ENCODE measurements around the gene STK32C. TPM values are rescaled to one million over a fixed set of nuclear protein-coding genes. Genes with fewer than 3 reads are reported as not detected.

The STK32C gene
- total and polyA plus RNA-seq, 10 donors: 9.6 to 27.8 (median 15.7) TPM

GRCh38 chr10:132165416-132165980 is 142.3 kb downstream of the STK32C start:
- H3K27me3 ChIP-seq (replicated peaks in 1 of 7): peaks cover 0 to 46% (median 0%) of the 10 kb centered on the region in 7 donors
- TF ChIP-seq, protein P1, sequence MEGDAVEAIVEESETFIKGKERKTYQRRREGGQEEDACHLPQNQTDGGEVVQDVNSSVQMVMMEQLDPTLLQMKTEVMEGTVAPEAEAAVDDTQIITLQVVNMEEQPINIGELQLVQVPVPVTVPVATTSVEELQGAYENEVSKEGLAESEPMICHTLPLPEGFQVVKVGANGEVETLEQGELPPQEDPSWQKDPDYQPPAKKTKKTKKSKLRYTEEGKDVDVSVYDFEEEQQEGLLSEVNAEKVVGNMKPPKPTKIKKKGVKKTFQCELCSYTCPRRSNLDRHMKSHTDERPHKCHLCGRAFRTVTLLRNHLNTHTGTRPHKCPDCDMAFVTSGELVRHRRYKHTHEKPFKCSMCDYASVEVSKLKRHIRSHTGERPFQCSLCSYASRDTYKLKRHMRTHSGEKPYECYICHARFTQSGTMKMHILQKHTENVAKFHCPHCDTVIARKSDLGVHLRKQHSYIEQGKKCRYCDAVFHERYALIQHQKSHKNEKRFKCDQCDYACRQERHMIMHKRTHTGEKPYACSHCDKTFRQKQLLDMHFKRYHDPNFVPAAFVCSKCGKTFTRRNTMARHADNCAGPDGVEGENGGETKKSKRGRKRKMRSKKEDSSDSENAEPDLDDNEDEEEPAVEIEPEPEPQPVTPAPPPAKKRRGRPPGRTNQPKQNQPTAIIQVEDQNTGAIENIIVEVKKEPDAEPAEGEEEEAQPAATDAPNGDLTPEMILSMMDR (IDR thresholded peaks at IDR 0.05 in 8 of 11, conservative IDR thresholded peaks at IDR 0.05 in 3 of 11): no peak
- TF ChIP-seq POLR2A (IDR thresholded peaks at IDR 0.05): no peak
- no peak for TF ChIP-seq POLR2AphosphoS5 (IDR thresholded peaks at IDR 0.05)
- H3K4me3 ChIP-seq: no peak overlapping the region
- H3K9me3 ChIP-seq: no peaks in the 10 kb centered on the region
- 82 to 90% (median 88%) methylated on average over 12 to 21 of the region's 21 CpGs for WGBS, 5 donors
- intact Hi-C loops (cut with DNase I; ENCODE audit: low total_unique reads): no loop called here
- peaks cover 0 to 13% (median 0%) of the 10 kb centered on the region in 6 donors for H3K36me3 ChIP-seq
- H3K27ac ChIP-seq: no peak overlapping the region
- peak; percentile 61 for DNase-seq
- peaks cover 0 to 24% (median 12%) of the 10 kb centered on the region in 6 donors for H3K4me1 ChIP-seq

GRCh38 chr10:132164761-132165278 is 142.9 kb downstream of the STK32C start:
- H3K27ac ChIP-seq: no peak overlapping the region
- no peaks in the 10 kb centered on the region for H3K9me3 ChIP-seq
- TF ChIP-seq, protein P1 (IDR thresholded peaks at IDR 0.05 in 8 of 11, conservative IDR thresholded peaks at IDR 0.05 in 3 of 11): no peak
- no peak for TF ChIP-seq POLR2A (IDR thresholded peaks at IDR 0.05)
- no peak for TF ChIP-seq POLR2AphosphoS5 (IDR thresholded peaks at IDR 0.05)
- peaks cover 0 to 41% (median 0%) of the 10 kb centered on the region in 7 donors for H3K27me3 ChIP-seq (replicated peaks in 1 of 7)
- peak; percentile 69 for DNase-seq
- peaks cover 0 to 24% (median 12%) of the 10 kb centered on the region in 6 donors for H3K4me1 ChIP-seq
- intact Hi-C loops (cut with DNase I; ENCODE audit: low total_unique reads): no loop called here
- 51 to 58% (median 54%) methylated on average over 19 to 20 of the region's 20 CpGs for WGBS, 5 donors
- peaks cover 0 to 8% (median 0%) of the 10 kb centered on the region in 6 donors for H3K36me3 ChIP-seq
- no peak overlapping the region for H3K4me3 ChIP-seq

- Histone ChIP-seq H3K36me3 (peaks cover 0 to 8% (median 0%) of the 10 kb centered on the region in 6 donors), H3K27me3 (replicated peaks in 1 of 7) (peaks cover 0 to 35% (median 0%) of the 10 kb centered on the region in 7 donors), H3K27ac (no peak overlapping the region), H3K4me1 (peaks cover 0 to 24% (median 12%) of the 10 kb centered on the region in 6 donors), H3K9me3 (no peaks in the 10 kb centered on the region), H3K4me3 (no peak overlapping the region)
- WGBS, 5 donors: 68 to 85% (median 83%) methylated on average over 8 to 17 of the region's 17 CpGs
- intact Hi-C loops (cut with DNase I; ENCODE audit: low total_unique reads): no loop called here
- TF ChIP-seq POLR2A (IDR thresholded peaks at IDR 0.05) (no peak), POLR2AphosphoS5 (IDR thresholded peaks at IDR 0.05) (no peak)
- TF ChIP-seq, protein P1 (IDR thresholded peaks at IDR 0.05 in 8 of 11, conservative IDR thresholded peaks at IDR 0.05 in 3 of 11): no peak
- DNase-seq: peak; percentile 58
Measured at GRCh38 chr10:132163826-132164515, 143.8 kb downstream of the STK32C start.

DNA sequence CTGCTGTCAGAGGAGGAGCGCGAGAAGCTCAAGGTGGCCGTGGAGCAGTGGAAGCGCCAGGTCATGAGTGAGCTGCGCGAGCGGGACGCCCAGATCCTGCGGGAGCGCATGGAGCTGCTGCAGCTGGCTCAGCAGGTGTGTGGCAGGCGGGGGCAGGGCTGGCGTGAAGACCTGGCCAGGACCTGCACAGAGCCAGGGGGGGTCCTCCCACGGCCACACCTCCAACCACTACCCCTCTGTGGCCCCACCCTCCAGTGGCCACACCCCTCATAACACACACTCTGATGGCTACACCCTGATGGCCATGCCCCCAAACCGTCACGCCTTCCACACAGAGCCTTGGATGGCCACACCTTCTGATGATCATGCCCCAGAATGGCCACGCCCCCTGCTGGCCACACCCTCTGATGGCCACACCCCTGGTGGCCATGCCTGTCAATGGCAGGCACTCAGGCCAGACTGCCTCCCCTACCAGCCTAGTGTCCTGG is 144.4 kb downstream of the STK32C start:
- Histone ChIP-seq H3K9me3 (no peaks in the 10 kb centered on the region), H3K27ac (no peak overlapping the region), H3K4me1 (peaks cover 0 to 24% (median 12%) of the 10 kb centered on the region in 6 donors), H3K4me3 (no peak overlapping the region), H3K36me3 (peaks cover 0 to 1% (median 0%) of the 10 kb centered on the region in 6 donors), H3K27me3 (replicated peaks in 1 of 7) (peaks cover 0 to 28% (median 0%) of the 10 kb centered on the region in 7 donors)
- peak; percentile 73 for DNase-seq
- intact Hi-C loops (cut with DNase I; ENCODE audit: low total_unique reads): no loop called here
- TF ChIP-seq POLR2A (IDR thresholded peaks at IDR 0.05): no peak
- TF ChIP-seq, protein P1 (IDR thresholded peaks at IDR 0.05 in 8 of 11, conservative IDR thresholded peaks at IDR 0.05 in 3 of 11): peak in 1 of 11 experiments; percentile 15
- 30 to 62% (median 55%) methylated on average over 4 to 16 of the region's 16 CpGs for WGBS, 5 donors

Data from spleen (tissue), 11 donors.